Germinal center (tissue), 1 donor: ENCODE data around the gene MCM9.
"Not testable (repeated sequence)": the region's sequence is repeated elsewhere in the genome, so short reads cannot be mapped to it uniquely, and the experiment has no call there.

Experiments
- DNase-seq: peaks from one replicate; pipeline ENCODE4 v3.0.0; 2012; ENCODE audit warnings: mixed read lengths, low spot score

Gene MCM9

DNA sequence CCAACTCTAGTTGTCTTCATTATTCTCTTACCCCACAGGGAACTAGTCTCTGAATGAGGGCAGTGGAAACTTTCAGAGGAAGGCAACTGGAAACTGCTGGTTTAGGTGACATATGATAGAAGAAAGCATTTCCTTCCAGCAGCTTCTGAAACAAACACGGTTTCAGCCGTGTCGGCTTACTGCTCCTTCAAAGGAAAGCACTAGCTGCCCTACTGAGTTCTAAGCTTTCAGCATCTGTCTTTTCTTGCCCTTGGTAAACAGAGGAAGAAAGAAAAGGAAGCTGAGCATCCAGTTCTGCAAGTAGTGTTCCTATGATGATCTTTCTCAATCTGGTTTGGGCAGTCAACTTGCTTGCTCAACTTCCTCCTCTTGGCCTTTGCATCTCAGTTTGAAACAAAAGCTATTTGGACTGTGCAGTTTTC lies 166.0 kb downstream of the MCM9 start:
- DNase-seq: no peak

DNA sequence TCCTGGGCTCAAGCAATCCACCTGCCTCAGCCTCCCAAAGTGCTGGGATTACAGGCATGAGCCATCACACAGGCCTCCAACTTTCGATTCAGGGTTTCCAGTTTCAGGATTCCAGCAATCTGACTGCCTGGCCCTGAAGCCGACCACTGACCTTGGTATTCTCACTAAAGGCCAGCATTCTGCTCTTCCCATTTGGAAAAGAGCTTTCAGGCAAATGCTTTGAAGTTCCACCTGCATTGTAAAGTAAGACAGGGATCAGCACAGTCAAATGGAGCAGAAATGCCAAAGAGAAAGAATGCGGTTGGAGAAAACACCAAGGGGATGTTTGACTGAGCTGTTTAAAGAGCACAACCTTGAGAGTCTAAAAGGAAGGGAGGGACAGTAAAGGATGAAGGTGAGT lies 166.5 kb downstream of the MCM9 start:
- no peak for DNase-seq

DNA sequence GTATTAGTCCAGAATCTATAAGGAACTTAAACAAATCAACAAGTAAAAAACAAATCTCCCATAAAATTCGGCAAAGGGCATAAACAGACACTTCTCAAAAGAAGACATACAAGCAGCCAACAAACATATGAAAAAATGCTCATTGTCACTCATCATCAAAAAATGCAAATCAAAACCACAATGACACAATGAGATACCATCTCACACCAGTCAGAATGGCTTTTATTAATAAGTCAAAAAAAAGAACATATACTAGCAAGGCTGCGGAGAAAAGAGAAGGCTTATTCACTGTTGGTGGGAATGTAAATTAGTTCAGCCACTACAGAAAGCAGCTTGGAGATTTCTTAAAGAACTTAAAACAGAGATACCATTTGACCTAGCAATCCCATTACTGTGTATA lies 169.6 kb downstream of the MCM9 start:
- DNase-seq: not testable (repeated sequence)

DNA sequence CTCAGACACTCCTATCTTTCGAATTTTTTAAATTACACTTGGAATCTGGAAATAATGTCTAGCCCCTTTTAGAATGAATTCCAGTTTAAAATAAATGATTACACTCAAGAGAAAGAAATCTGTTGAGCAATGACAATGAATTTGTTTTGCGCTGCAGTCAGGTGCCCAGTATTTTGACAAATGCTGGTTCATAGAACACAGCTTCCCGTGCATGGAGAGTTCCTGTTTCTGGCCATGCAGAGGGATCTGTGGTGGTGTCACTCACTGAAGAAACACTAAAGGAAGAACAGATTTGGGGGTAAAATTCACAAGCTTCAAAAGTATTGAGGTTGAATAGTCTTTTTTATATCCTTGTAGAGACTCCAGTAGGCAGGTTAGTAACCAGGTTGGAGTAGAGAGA lies 170.2 kb downstream of the MCM9 start:
- no peak for DNase-seq
